ENCODE measurements around the gene GPS1.

The GPS1 gene

DNA sequence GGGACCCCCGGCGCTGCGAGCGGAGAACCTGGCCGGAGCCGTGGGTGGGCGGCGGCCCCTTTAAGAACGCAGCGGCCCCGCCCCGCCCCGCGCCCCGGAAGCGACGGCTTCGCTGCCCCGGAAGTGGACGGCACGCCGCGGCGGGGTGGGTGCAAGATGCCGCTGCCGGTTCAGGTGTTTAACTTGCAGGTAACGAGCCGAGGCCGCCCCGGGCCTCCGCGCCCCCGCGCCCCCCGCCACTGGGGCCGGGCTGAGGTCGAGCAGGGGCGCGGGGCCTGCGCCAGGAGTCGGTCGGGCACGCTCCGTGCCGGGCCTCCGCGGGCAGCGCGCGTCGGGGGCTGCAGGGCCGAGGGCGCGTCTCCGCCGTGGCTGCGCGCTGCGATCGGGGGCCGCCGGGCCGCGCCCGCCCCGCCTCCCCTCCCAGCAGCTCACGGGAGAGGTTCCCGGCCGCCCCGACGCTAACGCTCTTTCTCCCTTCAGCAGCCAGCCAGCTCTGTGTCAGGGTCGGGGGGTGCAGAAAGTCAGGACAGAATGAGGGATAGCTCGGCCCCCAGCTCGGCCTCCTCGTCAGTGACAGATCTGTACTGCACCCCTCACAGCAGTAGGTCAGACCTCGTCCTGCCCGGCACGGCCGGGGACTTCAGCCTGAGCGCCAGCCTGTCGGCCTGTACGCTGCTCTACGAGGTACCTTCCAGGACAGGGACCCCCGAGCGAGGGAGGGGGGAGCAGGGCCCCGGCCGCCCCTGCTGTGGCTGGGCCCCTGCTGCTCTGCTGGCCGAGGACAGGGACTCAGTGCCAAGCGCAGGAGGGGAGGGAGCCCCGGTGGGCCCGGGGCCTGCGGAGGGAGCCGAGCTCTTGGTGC lies at the start of gene GPS1, which contains the start of gene RFNG:
TSS of gene GPS1 (plus strand) at position 123 of the 862 bp plus-strand sequence. CDS start at position 157, 34 bp downstream.
TSS of gene RFNG (minus strand) at position 36 of the 862 bp plus-strand sequence. CDS start 45 bp downstream, outside the sequence.
- peak; percentile 63 to 75 for DNase-seq (ENCODE audit: low read depth in 2 of 2)

DNA sequence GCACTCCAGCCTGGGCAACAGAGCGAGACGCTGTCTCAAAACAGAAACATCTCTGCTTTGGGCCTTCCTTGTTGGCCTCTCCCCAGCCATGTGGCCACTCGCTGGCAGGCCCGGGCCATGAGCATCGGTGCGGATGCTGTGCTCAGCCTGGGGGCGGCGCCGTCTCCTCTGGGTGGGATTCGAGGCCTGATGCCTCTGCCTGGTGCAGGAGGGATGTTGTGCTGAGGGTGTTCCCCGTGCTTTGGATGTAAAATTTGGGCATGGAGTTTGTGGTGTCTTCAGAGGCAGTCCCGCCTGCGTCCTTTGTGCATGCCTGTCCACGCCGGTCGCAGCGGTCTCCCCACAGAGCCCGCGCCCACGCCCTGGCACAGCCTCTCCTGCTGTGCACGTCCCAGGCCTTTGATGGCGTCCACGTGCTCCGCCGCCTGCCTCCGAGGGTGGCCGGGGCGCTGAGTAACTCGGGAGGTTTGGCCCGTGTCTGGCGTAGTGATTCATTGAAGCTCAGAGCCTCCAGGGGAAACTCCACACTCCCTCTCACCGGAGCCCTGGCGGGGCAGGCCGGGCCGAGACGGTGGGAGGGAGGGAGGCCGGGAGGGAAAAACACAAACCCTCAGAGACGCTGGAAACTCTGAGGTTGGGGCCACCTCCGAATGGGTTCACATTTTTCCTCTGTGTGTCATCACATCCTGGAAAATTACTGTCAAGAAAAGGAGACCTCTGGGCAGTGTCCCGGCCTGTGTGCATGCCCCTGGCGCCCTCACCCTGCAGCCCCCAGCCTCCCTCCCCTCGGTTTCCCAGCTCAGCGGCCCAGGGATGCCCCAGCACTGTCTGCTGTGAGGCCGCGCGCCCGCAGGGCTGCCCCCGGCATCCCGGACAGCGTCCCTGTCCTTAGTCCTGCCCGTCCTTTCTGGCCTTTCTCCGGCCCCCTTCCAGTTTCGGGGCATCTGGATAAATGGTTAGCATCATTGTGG lies 48.0 kb upstream of the GPS1 start:
- DNase-seq (ENCODE audit: low read depth in 2 of 2) = no peak

DNA sequence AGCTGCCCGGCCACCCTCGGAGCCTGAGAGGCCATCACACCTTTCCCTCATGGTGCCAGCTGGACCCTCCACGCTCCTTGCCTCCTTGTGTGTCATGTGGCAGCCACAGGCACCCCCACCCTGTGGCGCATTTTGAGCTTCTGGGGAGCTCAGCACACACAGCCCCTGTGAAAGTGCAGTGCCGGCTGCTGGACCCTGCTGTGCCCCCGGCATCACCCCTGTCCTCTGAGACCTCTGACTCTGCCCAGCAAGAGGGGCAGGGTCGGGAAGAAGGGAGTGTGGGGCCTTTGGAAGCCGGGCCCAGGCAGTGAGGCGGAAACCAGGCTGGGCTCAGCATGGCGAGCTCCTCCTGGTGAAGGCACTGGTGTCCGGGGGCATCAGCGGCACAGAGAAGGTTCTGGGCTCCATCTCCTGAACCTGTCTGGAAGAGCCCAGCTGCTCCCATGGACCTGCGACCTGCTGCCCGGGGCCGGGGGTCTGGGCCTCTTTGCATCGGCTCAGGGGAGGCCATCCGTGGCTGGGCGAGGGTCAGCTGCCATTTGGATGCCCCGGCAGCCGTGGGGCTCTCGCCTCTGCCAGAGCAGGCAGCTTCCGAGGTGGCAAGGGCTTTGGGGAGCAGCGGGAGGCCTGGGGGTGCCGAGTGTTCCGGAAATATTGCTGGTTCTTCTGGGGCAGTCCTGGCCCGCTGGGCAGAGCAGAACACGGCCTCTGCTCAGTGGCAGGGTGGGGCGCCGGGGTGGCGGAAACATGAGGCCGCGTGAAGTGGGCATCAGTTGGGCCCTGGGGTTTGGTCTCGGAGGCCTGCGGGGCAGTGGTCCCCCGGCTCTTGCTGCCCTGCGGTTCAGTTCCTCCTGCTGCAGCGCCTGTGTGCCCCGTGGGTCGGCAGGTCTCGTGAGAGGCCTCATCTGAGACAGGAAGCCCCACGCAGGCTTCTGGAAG lies 46.9 kb upstream of the GPS1 start:
- no peak for DNase-seq (ENCODE audit: low read depth in 2 of 2)

DNA sequence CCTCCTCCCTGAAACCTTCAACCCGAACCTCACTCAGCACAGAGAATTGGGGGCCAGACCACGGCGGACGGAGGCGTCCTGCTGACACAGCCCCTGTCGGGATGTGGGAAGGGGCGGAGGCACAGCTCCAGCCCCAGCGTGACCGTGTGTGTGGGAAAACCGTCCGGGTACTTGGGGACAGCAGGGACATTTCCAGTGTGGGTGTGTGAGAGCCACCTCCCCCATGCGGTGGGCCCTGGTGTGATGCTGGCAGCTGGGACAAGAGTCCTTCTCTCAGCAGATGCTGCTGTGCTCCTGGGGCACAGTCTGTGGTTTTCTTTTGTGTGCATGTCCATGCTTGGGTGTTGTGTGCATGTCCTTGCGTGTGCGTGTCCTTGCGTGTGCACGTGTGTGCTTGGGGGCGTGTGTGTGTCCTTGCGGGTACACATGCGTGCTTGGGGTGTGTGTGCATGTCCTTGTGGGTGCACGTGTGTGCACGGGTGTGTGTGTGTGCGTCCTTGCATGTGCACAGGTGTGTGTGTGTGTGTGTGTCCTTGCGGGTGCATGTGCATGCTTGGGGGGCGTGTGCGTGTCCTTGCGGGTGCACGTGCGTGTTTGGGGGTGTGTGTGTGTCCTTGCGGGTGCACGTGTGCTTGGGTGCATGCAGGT lies 45.9 kb upstream of the GPS1 start:
- no peak for DNase-seq (ENCODE audit: low read depth in 2 of 2)

DNA sequence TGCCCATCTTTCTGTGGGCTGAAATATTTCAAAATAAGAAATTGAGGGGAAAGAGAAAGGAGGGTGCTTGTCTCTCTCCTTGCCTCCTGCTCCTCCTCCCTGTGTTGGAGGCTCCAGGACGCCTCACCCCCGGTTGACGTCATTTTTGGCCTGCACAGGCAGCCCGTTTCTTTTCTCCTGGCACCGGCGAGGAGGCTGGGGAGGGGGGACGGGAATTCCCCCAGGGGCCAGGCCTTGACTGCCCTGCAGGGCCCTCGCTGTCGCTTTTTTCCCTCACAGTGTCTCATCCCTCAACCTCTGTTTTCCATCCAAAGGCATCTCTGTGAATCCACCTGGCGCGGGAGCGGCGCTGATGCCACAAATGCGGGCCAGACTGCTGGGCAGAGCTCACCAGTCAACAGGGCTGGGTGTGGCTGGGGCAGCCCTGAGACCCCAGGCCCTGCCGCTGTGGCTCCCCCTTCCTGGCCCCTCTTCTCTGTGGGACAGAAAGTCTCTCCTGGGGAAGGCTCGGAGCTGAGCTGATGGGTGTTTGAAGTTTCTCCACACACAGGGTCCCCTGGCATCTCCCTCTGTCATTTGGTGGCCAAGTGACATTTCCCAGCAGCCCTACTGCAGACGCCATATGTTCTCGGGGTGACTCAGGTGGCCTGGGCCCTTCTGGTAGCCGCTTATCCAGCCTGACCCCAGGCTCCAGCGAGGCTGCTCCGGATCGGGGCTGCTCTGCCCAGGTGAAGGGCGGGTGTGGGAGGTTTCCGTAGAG lies 45.0 kb upstream of the GPS1 start:
- DNase-seq (ENCODE audit: low read depth in 2 of 2) = no peak

DNA sequence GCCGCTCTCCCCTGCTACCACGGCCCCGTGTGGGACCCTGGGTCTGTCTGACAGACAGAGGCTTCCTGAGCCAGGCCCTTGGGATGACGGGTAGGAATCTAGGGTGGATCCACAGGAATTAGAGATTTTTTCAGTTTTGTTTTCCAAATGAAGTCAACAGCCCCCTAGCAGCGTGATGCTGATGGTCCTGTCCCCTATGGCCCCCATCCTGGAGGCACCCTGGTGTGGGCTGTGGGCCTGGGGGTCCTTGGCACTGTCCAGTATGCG lies 44.5 kb upstream of the GPS1 start:
- DNase-seq (ENCODE audit: low read depth in 2 of 2) = no peak

DNA sequence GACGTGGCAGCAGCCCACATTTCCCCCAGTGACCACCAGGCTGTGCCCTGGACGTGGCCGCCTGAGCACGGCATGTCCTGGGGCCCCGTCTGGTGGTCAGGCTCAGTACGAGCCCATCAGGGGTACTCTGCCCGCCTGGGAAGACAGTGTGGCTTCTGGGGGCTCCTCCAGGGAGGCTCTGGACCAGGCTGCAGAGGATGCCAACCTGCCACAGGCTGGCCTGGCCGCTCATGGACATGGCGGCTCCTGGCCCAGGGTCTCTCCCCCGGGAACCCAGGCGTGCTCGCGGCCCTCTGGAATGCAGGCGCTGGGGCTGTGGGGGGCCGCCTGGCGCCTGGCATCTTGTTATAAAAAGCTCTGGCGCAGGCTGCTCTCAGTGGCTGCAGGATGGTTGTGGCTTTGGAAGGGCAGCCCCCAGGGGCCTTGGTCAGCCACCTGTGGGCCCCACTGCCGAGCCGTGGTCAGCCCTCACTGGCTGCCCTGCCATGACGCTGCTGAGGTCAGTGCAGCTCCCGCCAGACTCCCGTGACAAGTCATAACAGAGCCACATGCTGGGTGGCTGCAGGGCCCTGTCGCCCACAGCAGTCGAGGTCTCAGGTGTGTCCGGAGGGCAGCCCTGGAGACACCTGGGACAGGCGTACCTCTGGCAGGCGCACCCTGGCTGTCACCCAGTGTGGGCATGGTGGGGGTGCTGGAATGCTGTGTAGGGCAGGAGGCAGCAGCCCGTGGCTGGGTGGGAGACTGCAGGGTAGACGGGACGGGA lies 44.0 kb upstream of the GPS1 start:
- no peak for DNase-seq (ENCODE audit: low read depth in 2 of 2)

DNA sequence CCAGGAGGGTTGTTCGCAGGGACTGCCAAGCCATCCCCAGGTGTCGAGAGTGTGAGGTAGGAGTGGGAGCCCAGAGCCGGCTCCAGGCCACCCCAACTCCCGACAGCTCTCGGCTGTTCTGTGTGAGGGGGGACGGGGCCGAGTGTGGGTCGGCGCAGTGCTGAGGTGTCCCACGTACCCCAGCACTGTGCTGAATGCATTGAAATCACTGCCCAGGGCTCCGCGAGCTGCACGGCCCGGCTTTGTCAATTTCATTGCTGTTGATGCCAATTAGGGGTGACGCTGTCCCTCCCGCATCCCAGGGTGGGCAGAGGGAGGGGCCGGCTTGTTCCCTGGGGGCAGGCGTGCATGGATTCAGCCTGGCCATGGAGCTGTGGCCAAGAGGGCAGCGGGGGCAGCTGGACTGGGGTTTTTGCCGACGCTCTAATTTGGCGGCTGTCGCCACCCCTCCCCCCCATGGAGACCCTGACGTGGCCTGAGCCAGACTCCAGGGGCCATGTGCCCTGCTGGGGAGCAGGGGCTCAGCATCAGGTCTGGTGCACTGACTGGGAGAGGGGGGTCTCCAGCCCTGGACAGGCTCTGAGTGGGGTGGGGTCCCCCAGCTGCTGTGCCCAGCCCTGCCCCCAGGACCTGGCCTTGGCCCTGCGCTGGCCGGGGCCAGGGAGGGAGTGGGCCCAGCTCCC lies 43.3 kb upstream of the GPS1 start:
- DNase-seq (ENCODE audit: low read depth in 2 of 2) = no peak

DNA sequence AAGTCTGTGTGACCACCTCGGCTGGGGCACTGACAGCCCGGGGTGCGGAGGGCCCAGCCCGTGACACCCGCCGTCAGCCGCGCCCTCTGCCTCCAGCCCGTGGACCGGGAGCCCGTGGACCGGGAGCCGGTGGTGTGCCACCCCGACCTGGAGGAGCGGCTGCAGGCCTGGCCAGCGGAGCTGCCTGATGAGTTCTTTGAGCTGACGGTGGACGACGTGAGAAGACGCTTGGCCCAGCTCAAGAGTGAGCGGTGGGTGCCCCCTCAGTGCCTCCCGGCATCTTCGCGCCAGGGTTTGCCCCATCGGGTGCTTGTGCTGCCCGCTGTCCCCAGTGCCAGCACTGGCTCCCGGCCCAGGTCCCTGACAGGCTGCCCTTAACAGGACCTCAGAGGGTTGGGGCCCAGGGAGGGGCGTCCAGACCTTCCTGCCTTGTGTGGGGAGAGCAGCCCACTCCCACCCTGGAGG lies 42.7 kb upstream of the GPS1 start:
- no peak for DNase-seq (ENCODE audit: low read depth in 2 of 2)

DNA sequence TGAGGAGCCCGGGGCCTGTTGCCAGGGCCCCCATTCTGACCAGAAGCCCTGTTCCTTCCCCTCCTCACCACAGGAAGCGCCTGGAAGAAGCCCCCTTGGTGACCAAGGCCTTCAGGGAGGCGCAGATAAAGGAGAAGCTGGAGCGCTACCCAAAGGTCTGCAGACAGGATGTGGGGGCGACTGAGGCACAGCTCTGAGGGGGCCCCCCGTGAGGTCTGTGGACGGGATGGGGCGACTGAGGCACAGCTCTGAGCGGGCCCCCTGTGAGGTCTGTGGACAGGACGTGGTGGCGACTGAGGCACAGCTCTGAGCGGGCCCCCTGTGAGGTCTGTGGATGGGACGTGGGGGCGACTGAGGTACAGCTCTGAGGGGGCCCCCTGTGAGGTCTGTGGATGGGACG lies 42.3 kb upstream of the GPS1 start:
- DNase-seq (ENCODE audit: low read depth in 2 of 2) = no peak

DNA sequence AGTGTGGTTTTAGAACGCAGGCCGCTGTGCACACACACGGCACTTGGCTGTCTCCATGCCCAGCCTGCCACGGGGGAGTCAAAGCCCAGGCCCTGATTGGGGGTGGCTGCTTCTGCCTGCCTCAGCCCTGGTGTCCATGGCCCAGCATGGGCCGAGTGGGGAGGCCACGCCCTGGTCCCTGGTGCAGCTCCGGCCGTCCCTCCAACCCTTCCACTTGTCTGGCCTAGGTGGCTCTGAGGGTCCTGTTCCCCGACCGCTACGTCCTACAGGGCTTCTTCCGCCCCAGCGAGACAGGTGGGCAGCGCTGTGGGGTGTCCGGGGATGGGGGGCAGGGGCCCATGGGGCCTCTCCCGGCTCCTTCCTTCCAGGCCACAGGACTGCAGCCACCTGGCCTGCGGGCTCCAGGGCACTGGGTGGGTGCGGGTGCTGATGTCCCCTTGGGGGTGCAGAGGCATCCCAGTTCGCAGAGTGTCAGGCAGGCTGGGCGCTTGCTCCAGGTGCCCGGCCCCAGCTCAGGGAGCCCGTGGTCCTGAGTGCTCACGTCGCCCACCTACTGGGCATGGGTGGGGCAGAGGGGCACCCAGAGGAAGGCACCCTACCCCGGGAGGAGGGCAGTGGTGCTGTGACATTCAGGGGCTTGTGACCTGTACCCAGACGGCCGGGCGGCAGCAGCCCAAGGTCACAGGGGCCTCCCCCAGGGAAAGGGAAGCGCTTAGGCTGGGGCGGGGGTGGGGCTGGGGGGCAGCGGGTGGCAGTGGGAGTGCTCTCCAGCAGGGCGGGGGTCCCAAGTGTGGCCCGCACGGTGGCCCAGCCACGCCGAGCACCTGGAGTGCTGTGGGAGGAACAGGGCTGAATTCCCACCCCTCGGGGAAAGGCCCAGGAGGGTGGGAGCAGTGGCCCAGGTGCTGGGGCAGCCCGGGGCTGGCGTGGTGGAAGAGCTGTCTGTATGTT lies 40.8 kb upstream of the GPS1 start:
- no peak for DNase-seq (ENCODE audit: low read depth in 2 of 2)

DNA sequence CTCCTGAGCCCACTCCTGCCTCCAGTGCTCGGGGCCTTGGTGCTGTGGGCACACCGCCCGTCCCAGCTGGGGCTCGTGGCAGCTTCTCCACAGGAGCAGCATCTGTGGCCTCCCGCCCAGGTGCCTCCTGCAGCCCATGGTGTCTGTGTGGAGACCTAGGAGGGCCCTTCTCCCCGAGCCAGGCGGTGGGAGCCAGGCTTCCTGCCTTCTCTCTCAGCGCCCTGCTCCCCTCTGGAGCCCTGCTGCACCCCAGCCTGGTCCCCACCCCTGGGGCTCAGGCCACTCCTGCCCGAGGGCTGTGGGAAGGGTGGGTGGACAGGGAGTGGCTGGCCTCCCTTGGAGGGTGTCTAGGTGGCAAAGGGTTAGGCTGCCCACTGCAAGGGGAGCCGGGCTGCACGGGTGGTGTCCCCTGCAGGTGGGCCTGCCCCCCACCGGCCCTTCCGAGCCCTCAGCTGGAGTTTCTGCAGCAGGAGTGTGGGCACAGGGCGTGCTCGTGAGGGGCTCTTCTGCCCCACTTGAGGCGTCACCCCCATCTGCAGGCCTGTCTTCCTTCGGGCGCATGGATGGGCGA lies 40.0 kb upstream of the GPS1 start:
- DNase-seq (ENCODE audit: low read depth in 2 of 2) = no peak

DNA sequence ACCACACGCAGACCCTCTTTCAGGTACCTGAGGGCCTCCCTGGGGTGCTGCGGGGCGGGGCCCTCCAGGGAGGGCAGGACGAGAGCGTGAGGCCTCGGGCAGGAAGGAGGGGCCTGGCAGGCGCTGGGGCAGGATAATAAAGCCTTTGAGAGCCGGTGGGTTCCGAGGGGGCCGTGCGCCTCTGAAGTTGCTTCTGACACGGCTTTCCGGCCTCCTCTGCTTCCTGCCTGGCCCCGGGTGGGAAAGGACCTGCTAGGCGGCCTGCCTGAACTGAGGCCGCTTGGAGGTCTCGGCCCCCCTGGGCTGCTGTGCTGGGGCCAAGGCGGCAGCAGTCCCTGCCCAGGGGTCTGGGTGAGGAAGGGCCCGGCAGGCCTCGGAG lies 39.4 kb upstream of the GPS1 start:
- no peak for DNase-seq (ENCODE audit: low read depth in 2 of 2)

DNA sequence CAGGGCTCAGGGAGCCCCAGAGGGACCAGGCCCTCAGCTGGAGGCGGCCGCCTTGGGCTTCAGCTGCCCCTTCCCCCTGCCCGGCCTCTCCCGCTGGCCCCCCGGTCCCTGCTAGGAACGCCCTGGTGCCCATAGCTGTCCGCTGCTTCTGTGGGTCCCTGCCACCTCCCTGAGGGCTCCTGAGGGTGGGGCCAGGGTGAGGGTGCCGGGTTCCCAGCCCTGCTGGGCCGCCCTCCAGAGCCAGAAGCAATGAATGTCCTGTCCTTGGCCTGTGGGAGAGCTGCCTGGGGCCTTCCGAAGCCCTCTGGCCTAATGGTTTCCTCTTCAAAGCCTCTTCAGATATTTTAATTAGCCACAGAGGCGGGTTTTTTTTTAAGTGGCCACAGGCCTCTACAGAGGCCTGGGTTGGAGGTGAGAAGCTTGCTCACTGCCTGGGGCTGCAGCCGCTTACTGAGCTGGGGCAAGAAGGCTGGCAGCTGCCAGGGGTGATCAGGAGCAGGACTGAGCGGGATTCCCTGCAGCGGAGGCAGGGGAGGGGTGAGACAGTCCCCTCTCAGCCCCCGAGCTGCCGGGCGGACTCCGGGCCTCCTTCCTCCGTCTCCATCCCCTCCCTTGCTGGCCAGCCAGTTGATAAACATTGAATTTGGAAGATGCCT lies 38.9 kb upstream of the GPS1 start:
- DNase-seq (ENCODE audit: low read depth in 2 of 2) = no peak

DNA sequence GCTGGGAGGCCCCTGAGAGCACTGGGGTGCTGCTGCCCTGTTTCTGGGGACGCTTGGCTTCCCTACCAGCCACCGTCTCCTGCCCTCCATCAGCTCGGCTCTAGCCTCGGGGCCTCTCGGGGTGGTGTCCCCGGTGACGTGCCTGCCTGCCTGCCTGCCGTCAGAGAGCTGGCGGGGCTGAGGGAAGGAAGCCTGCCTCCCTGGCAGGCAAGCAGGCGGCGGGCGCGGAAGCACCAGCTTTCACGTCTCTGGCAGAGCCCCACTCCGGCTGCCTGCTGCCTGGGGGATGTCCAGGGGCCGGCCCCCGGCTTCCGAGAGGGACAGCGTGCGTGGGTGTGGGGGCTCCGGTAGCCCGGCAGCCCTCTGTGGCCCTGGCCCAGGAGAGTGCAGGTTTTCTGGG lies 38.4 kb upstream of the GPS1 start:
- no peak for DNase-seq (ENCODE audit: low read depth in 2 of 2)

DNA sequence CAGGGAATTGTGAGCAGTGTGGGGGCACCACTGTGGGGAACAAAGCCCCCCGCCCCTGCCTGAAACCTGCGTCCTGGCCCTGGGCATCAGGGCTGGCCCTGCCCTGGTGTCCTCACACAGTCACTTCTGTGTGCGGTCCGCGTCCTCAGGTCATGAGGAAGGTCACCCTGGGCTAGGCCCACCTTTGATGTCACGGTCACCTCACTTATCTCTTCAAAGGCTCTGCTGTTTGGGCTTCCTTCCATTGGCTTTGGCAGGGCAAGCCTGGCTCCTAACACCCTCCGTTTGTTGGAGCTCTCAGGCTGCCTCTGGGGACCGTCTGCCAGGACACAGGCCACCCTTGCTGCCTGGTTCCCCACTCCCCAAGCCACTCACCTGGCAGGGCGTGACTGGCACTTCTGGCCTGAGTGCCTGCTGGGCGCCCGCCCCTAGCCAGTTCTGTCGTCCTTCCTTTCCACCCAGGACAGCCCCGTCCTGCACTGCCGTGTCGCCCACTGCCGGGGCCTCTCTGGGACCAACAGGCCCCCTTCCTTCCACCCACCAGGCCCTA lies 37.9 kb upstream of the GPS1 start:
- DNase-seq (ENCODE audit: low read depth in 2 of 2) = no peak

DNA sequence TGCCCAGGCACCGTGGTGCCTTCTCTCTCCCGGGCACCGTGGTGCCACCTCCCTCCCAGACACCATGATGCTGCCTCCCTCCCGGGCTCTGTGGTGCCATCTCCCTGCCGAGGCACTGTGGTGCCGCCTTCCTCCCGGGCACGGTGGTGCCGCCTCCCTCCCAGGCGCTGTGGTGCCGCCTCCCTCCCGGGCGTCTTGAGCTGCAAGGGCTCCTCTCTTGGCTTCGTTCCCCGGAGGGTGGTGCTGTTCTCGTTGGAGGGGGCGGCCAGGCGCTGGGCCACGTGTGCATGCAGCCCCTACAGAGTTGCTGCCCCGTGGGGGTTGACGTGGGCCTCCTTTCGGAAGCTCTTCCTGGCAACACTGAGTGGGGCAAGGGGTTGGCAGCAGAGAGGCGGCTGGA lies 37.3 kb upstream of the GPS1 start:
- no peak for DNase-seq (ENCODE audit: low read depth in 2 of 2)
